Measurements from ENCODE around the gene GARIN5A. TPM values are rescaled to one million over a fixed set of nuclear protein-coding genes. Genes with fewer than 3 reads are reported as not detected.
"Not testable (repeated sequence)": the region's sequence is repeated elsewhere in the genome, so short reads cannot be mapped to it uniquely, and the experiment has no call there.

Gene GARIN5A
- total RNA-seq, 1 experiment from 2014 or later: 2.0 TPM

DNA sequence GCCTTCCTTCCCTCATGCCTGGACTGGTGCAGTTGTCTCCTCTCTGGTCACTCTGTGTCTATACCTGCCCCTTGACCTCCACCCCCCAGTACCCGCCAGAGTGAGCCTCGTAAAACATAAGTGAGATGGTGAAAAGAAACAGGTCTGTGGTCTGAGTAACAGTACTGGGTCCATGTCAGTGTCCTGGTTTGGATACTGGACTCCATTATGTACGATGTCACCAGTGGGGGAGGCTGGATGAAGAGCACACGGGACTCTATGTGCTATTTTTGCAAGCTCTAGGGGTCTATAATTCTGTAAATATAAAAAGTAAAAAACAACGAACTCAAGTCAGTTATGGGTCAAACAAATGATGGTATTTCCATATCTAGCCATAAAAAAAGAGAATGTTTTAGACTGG, 29.6 kb downstream of the GARIN5A start:
- H3K4me3 ChIP-seq (ENCODE audit: low read depth in 2 of 2, low read length in 2 of 2): no peak overlapping the region
- no TSS peak for BruUV-seq (replicated peaks)
- no peaks in the 10 kb centered on the region for H3K36me3 ChIP-seq (ENCODE audit: control insufficient read depth, insufficient read depth, low read length)
- H3K4me1 ChIP-seq (ENCODE audit: control insufficient read depth, insufficient read depth, low read length): no peaks in the 10 kb centered on the region
- ATAC-seq (no peak), DNase-seq (ENCODE audit: low read depth, low spot score) (no peak)
- H3K9me3 ChIP-seq (ENCODE audit: control insufficient read depth, insufficient read depth, low read depth, low read length): no peaks in the 10 kb centered on the region
- H3K27me3 ChIP-seq (ENCODE audit: control insufficient read depth, insufficient read depth, low read length): no peaks in the 10 kb centered on the region
- ChIA-PET CTCF (no interaction called here), POLR2A (no interaction called here)
- intact Hi-C loops (cut with micrococcal nuclease; ENCODE audit: unreplicated experiment): no loop called here
- no peak overlapping the region for H3K27ac ChIP-seq (ENCODE audit: low read length)
- in situ Hi-C loops (cut with HindIII; ENCODE audit: low pct_unique_long_range_greater_than_20kb, low sequenced_read_pairs): no loop called here
- TF ChIP-seq SIN3A (IDR thresholded peaks at IDR 0.05; ENCODE audit: borderline replicate concordance, insufficient read depth, low read depth, low read length) (no peak), CTCF (IDR thresholded peaks at IDR 0.05) (no peak), REST (IDR thresholded peaks at IDR 0.05; ENCODE audit: insufficient read depth in 1 of 2, low read depth in 2 of 2, low read length in 1 of 2) (no peak), TCF7L2 (IDR thresholded peaks at IDR 0.05; ENCODE audit: low read depth, low read length) (no peak), POLR2AphosphoS5 (IDR thresholded peaks at IDR 0.05; ENCODE audit: low read depth, low read length) (no peak)

DNA sequence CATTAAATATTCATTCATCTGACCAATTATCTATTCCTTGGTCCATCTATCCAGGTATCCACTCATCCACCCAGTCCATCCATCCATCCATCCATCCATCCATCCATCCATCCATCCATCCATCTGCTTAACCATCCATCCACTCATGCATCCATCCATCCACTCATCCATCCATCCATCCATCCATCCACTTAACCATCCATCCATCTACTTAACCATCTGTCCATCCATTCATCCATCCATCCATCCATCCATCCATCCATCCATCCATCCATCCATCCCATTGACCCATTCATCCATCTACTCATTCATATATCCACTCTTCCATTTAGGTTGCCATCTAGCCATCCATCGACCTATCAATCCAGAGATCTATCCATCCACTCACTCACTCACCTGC, 32.6 kb downstream of the GARIN5A start:
- H3K27me3 ChIP-seq (ENCODE audit: control insufficient read depth, insufficient read depth, low read length): no peaks in the 10 kb centered on the region
- ATAC-seq: no peak
- H3K4me3 ChIP-seq (ENCODE audit: low read depth in 2 of 2, low read length in 2 of 2): no peak overlapping the region
- no peaks in the 10 kb centered on the region for H3K9me3 ChIP-seq (ENCODE audit: control insufficient read depth, insufficient read depth, low read depth, low read length)
- POLR2A ChIA-PET: no interaction called here
- no peaks in the 10 kb centered on the region for H3K36me3 ChIP-seq (ENCODE audit: control insufficient read depth, insufficient read depth, low read length)
- intact Hi-C loops (cut with micrococcal nuclease; ENCODE audit: unreplicated experiment) (no loop called here), in situ Hi-C loops (cut with HindIII; ENCODE audit: low pct_unique_long_range_greater_than_20kb, low sequenced_read_pairs) (no loop called here)
- BruUV-seq (replicated peaks): no TSS peak
- no peaks in the 10 kb centered on the region for H3K4me1 ChIP-seq (ENCODE audit: control insufficient read depth, insufficient read depth, low read length)
- TF ChIP-seq REST (IDR thresholded peaks at IDR 0.05; ENCODE audit: insufficient read depth in 1 of 2, low read depth in 2 of 2, low read length in 1 of 2) (no peak), TCF7L2 (IDR thresholded peaks at IDR 0.05; ENCODE audit: low read depth, low read length) (no peak), SIN3A (IDR thresholded peaks at IDR 0.05; ENCODE audit: borderline replicate concordance, insufficient read depth, low read depth, low read length) (no peak), CTCF (IDR thresholded peaks at IDR 0.05) (no peak), POLR2AphosphoS5 (IDR thresholded peaks at IDR 0.05; ENCODE audit: low read depth, low read length) (no peak)
- no peak for DNase-seq (ENCODE audit: low read depth, low spot score)
- no peak overlapping the region for H3K27ac ChIP-seq (ENCODE audit: low read length)
- CTCF ChIA-PET: no interaction called here

GRCh38 chr19:50439130-50439529, 37.5 kb downstream of the GARIN5A start:
- H3K27me3 ChIP-seq (ENCODE audit: control insufficient read depth, insufficient read depth, low read length); H3K36me3 ChIP-seq (ENCODE audit: control insufficient read depth, insufficient read depth, low read length); BruUV-seq (replicated peaks); intact Hi-C loops (cut with micrococcal nuclease; ENCODE audit: unreplicated experiment); DNase-seq (ENCODE audit: low read depth, low spot score); H3K27ac ChIP-seq (ENCODE audit: low read length); POLR2A ChIA-PET; ATAC-seq; H3K4me3 ChIP-seq (ENCODE audit: low read depth in 2 of 2, low read length in 2 of 2); CTCF ChIA-PET; H3K4me1 ChIP-seq (ENCODE audit: control insufficient read depth, insufficient read depth, low read length); H3K9me3 ChIP-seq (ENCODE audit: control insufficient read depth, insufficient read depth, low read depth, low read length); in situ Hi-C loops (cut with HindIII; ENCODE audit: low pct_unique_long_range_greater_than_20kb, low sequenced_read_pairs): not testable (repeated sequence)

All from Panc1 (cell line).